Bronchus fibroblast of lung (primary cell): ENCODE data around the gene KRTAP2-2. TPM values are rescaled to one million over a fixed set of nuclear protein-coding genes. Genes with fewer than 3 reads are reported as not detected.

Experiments used
- total RNA-seq: library from RNA; depleted of rRNA; stranded (reverse); fragments of >200 nt; gene quantifications from 2 replicates; pipeline ENCODE4 v1.2.3, GENCODE V29; 2015

Gene KRTAP2-2
- not detected in 2 replicates for total RNA-seq

GRCh38 chr17:41055130-41055529 is at the start of gene KRTAP2-2:
TSS of gene KRTAP2-2 (minus strand) at chr17:41055230. CDS start at chr17:41055211, 19 bp downstream.

GRCh38 chr17:41101586-41102259 is 46.7 kb upstream of the KRTAP2-2 start, which contains the start of gene KRTAP4-16:
TSS of gene KRTAP4-16 (minus strand) at chr17:41102209. CDS start at chr17:41102209, 0 bp downstream.

GRCh38 chr17:41098042-41098441 is 43.0 kb upstream of the KRTAP2-2 start, which contains the start of gene KRTAP4-8:
TSS of gene KRTAP4-8 (minus strand) at chr17:41098142. CDS start at chr17:41098084, 58 bp downstream.

GRCh38 chr17:41084100-41084856 is 29.2 kb upstream of the KRTAP2-2 start, which contains the start of gene KRTAP4-7:
TSS of gene KRTAP4-7 (plus strand) at chr17:41084150. CDS start at chr17:41084207, 57 bp downstream.

GRCh38 chr17:41065829-41066624 is 11.0 kb upstream of the KRTAP2-2 start, which contains the start of gene KRTAP2-4:
TSS of gene KRTAP2-4 (minus strand) at chr17:41065879. CDS start at chr17:41065845, 34 bp downstream.

GRCh38 chr17:41060052-41060604 is 5.1 kb upstream of the KRTAP2-2 start, which contains the start of gene KRTAP2-3:
TSS of gene KRTAP2-3 (minus strand) at chr17:41060114. CDS start at chr17:41060050, 64 bp downstream.

GRCh38 chr17:41046735-41047465 is 8.1 kb downstream of the KRTAP2-2 start, which contains the start of gene KRTAP2-1:
TSS of gene KRTAP2-1 (minus strand) at chr17:41047316. CDS start at chr17:41047267, 49 bp downstream.

GRCh38 chr17:41040783-41041571 is 14.1 kb downstream of the KRTAP2-2 start, which contains the start of gene KRTAP1-1:
TSS of gene KRTAP1-1 (minus strand) at chr17:41041450. CDS start at chr17:41041397, 53 bp downstream.

GRCh38 chr17:41034346-41034935 is 20.6 kb downstream of the KRTAP2-2 start, which contains the start of gene KRTAP1-3:
TSS of gene KRTAP1-3 (minus strand) at chr17:41034874. CDS start at chr17:41034821, 53 bp downstream.

GRCh38 chr17:41029633-41030245 is 25.3 kb downstream of the KRTAP2-2 start, which contains the start of gene KRTAP1-4:
TSS of gene KRTAP1-4 (minus strand) at chr17:41030195. CDS start at chr17:41030078, 117 bp downstream.

GRCh38 chr17:41026715-41027471 is 28.1 kb downstream of the KRTAP2-2 start, which contains the start of gene KRTAP1-5:
TSS of gene KRTAP1-5 (minus strand) at chr17:41027208. CDS start at chr17:41027155, 53 bp downstream.

GRCh38 chr17:41008811-41009210 is 46.2 kb downstream of the KRTAP2-2 start, which contains the start of gene KRTAP3-1:
TSS of gene KRTAP3-1 (minus strand) at chr17:41009128. CDS start at chr17:41009074, 54 bp downstream.

Other genes starting within 250 kb of the KRTAP2-2 start
- gene KRT10, start 232.6 kb downstream of the KRTAP2-2 start, total RNA-seq: 18.7 and 22.6 TPM in 2 replicates
- not detected in 2 replicates for gene KRT12, start 188.0 kb downstream of the KRTAP2-2 start, total RNA-seq
- not detected in 2 replicates for gene KRT20, start 170.0 kb downstream of the KRTAP2-2 start, total RNA-seq
- gene KRT23, start 117.6 kb downstream of the KRTAP2-2 start, total RNA-seq: under 0.01 TPM in 1 of 2 replicates, not detected in the other
- not detected in 2 replicates for gene KRT39, start 88.3 kb downstream of the KRTAP2-2 start, total RNA-seq
- gene KRT40, start 70.9 kb downstream of the KRTAP2-2 start, total RNA-seq: not detected in 2 replicates
- gene KRTAP3-3, start 61.1 kb downstream of the KRTAP2-2 start, total RNA-seq: not detected in 2 replicates
- gene KRTAP3-2, start 55.3 kb downstream of the KRTAP2-2 start, total RNA-seq: not detected in 2 replicates
- gene KRTAP3-1, start 46.1 kb downstream of the KRTAP2-2 start, total RNA-seq: not detected in 2 replicates
- 0.50 and 0.59 TPM in 2 replicates for gene KRTAP1-5, start 28.0 kb downstream of the KRTAP2-2 start, total RNA-seq
- not detected in 2 replicates for gene KRTAP1-4, start 25.0 kb downstream of the KRTAP2-2 start, total RNA-seq
- gene KRTAP1-3, start 20.4 kb downstream of the KRTAP2-2 start, total RNA-seq: not detected in 2 replicates
- gene KRTAP1-1, start 13.8 kb downstream of the KRTAP2-2 start, total RNA-seq: not detected in 2 replicates
- not detected in 2 replicates for gene KRTAP2-1, start 7.9 kb downstream of the KRTAP2-2 start, total RNA-seq
- gene KRTAP2-3, start 4.9 kb upstream of the KRTAP2-2 start, total RNA-seq: not detected in 2 replicates
- gene KRTAP2-4, start 10.6 kb upstream of the KRTAP2-2 start, total RNA-seq: not detected in 2 replicates
- gene KRTAP4-7, start 28.9 kb upstream of the KRTAP2-2 start, total RNA-seq: not detected in 2 replicates
- gene KRTAP4-8, start 42.9 kb upstream of the KRTAP2-2 start, total RNA-seq: not detected in 2 replicates
- gene KRTAP4-16, start 47.0 kb upstream of the KRTAP2-2 start, total RNA-seq: not detected in 2 replicates
- gene KRTAP4-9, start 50.2 kb upstream of the KRTAP2-2 start, total RNA-seq: not detected in 2 replicates
- gene KRTAP4-11, start 63.1 kb upstream of the KRTAP2-2 start, total RNA-seq: not detected in 2 replicates
- gene KRTAP4-12, start 69.0 kb upstream of the KRTAP2-2 start, total RNA-seq: not detected in 2 replicates
- gene KRTAP4-6, start 85.3 kb upstream of the KRTAP2-2 start, total RNA-seq: not detected in 2 replicates
- gene KRTAP4-5, start 94.6 kb upstream of the KRTAP2-2 start, total RNA-seq: not detected in 2 replicates
- not detected in 2 replicates for gene KRTAP4-4, start 105.5 kb upstream of the KRTAP2-2 start, total RNA-seq
- gene KRTAP4-3, start 113.0 kb upstream of the KRTAP2-2 start, total RNA-seq: not detected in 2 replicates
- gene KRTAP4-2, start 123.0 kb upstream of the KRTAP2-2 start, total RNA-seq: not detected in 2 replicates
- gene KRTAP4-1, start 129.7 kb upstream of the KRTAP2-2 start, total RNA-seq: not detected in 2 replicates
- not detected in 2 replicates for gene KRTAP9-1, start 134.7 kb upstream of the KRTAP2-2 start, total RNA-seq
- not detected in 2 replicates for gene KRTAP9-2, start 171.4 kb upstream of the KRTAP2-2 start, total RNA-seq
- not detected in 2 replicates for gene KRTAP9-3, start 177.2 kb upstream of the KRTAP2-2 start, total RNA-seq
- gene KRTAP9-8, start 182.8 kb upstream of the KRTAP2-2 start, total RNA-seq: not detected in 2 replicates
- gene KRTAP9-4, start 194.5 kb upstream of the KRTAP2-2 start, total RNA-seq: not detected in 2 replicates
- gene KRTAP9-9, start 200.2 kb upstream of the KRTAP2-2 start, total RNA-seq: not detected in 2 replicates
- not detected in 2 replicates for gene KRTAP9-6, start 210.1 kb upstream of the KRTAP2-2 start, total RNA-seq
- gene KRTAP9-7, start 220.5 kb upstream of the KRTAP2-2 start, total RNA-seq: not detected in 2 replicates
- not detected in 2 replicates for gene KRTAP29-1, start 247.6 kb upstream of the KRTAP2-2 start, total RNA-seq